22Rv1 (cell line): ENCODE measurements around the gene OR2M3.

Experiments
- ZFX ChIP-seq: fragments of 450-650 bp; IDR thresholded peaks from 2 replicates; pipeline ENCODE4 v1.6.1; 2017; ENCODE audit warnings: antibody characterized with exemption, borderline replicate concordance
- TF ChIP-seq, protein P1 (sequence below): fragments of 450-650 bp; IDR thresholded peaks from 2 replicates; pipeline ENCODE4 v1.5.1; 2017; ENCODE audit warnings: mild to moderate bottlenecking

DNA sequence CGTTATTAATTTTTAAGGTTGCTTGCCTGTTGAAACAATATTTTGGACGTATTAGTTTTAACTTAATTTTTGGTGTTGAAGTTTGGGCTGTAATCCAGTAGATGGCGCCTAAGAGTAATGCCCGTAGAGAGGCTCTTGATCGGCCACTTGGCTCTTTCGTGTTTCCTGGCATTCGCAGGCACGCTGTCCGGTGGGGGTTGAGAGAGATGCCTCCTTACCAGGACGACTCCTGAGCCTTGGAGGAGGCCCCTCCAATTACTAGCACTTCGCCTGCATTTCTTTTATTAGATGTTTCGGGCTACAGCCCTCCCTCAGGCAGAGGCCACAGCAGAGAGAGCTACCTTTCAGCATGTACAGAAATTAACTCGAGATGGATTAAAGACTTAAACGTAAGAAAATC lies 46.1 kb downstream of the OR2M3 start:
- TF ChIP-seq, protein P1, sequence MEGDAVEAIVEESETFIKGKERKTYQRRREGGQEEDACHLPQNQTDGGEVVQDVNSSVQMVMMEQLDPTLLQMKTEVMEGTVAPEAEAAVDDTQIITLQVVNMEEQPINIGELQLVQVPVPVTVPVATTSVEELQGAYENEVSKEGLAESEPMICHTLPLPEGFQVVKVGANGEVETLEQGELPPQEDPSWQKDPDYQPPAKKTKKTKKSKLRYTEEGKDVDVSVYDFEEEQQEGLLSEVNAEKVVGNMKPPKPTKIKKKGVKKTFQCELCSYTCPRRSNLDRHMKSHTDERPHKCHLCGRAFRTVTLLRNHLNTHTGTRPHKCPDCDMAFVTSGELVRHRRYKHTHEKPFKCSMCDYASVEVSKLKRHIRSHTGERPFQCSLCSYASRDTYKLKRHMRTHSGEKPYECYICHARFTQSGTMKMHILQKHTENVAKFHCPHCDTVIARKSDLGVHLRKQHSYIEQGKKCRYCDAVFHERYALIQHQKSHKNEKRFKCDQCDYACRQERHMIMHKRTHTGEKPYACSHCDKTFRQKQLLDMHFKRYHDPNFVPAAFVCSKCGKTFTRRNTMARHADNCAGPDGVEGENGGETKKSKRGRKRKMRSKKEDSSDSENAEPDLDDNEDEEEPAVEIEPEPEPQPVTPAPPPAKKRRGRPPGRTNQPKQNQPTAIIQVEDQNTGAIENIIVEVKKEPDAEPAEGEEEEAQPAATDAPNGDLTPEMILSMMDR, result peak; percentile 99
- TF ChIP-seq ZFX, result no peak
